PFSK-1 (cell line): ENCODE data around the gene TM9SF1.

Experiments used
- POLR2AphosphoS5 ChIP-seq: IDR thresholded peaks from 2 replicates; pipeline ENCODE4 v1.6.1; 2012; ENCODE audit warnings: low read depth, mild to moderate bottlenecking, control low read depth, low read length, moderate library complexity
- REST ChIP-seq, 2 experiments: IDR thresholded peaks; 2 replicates each; pipeline versions ENCODE4 v1.6.1 to v1.8.0; 2011 to 2012; ENCODE audit warnings: low read depth in 2 of 2, low read length in 2 of 2, control low read depth in 1 of 2, inconsistent platforms in 1 of 2, mild to moderate bottlenecking in 1 of 2, moderate library complexity in 1 of 2; ENCODE audit not compliant: insufficient read depth in 1 of 2
- SIN3A ChIP-seq: IDR thresholded peaks from 2 replicates; pipeline ENCODE4 v1.6.1; 2012; ENCODE audit warnings: mild to moderate bottlenecking, low read length, moderate library complexity, borderline replicate concordance; ENCODE audit not compliant: insufficient read depth
- TAF1 ChIP-seq: IDR thresholded peaks from 2 replicates; pipeline ENCODE4 v1.6.1; 2012; ENCODE audit warnings: low read length, control low read depth, borderline replicate concordance; ENCODE audit not compliant: insufficient read depth

GRCh38 chr14:24160850-24161804 is 34.1 kb downstream of the TM9SF1 start, which contains the start of gene IRF9:
- no peak for TF ChIP-seq SIN3A
- peak; percentile 69 for TF ChIP-seq POLR2AphosphoS5
- no peak for TF ChIP-seq REST (IDR thresholded peaks at IDR 0.05; ENCODE audit: insufficient read depth in 1 of 2, low read depth in 2 of 2, low read length in 2 of 2)
- no peak for TF ChIP-seq TAF1
